K562 (cell line): ENCODE data around the gene LUC7L3. TPM values are rescaled to one million over a fixed set of nuclear protein-coding genes. Genes with fewer than 3 reads are reported as not detected.

Experiments used
- BHLHE40 ChIP-seq: IDR thresholded peaks from 2 replicates; pipeline ENCODE4 v1.6.1; 2011; ENCODE audit warnings: low read length, improper control_type of control experiment
- CEBPB ChIP-seq: fragments of 450-650 bp; IDR thresholded peaks from 2 replicates; pipeline ENCODE4 v1.6.1; 2016; ENCODE audit warnings: missing genetic modification characterization, missing compliant biosample characterization
- DPF2 ChIP-seq: fragments of 450-650 bp; IDR thresholded peaks from 2 replicates; pipeline ENCODE4 v1.6.1; 2016
- EP400 ChIP-seq: fragments of 450-650 bp; IDR thresholded peaks from 2 replicates; pipeline ENCODE4 v1.6.1; 2017; ENCODE audit warnings: antibody characterized with exemption, mild to moderate bottlenecking, moderate library complexity
- NCOR1 ChIP-seq: fragments of 450-650 bp; IDR thresholded peaks from 2 replicates; pipeline ENCODE4 v1.6.1; 2016; ENCODE audit warnings: mild to moderate bottlenecking, moderate library complexity
- RNF219 ChIP-seq: fragments of 250-450 bp; sonication (Bioruptor Pico); IDR thresholded peaks from 2 replicates; pipeline ENCODE4 v1.5.0; 2022; ENCODE audit warnings: mild to moderate bottlenecking
- STAT5A ChIP-seq: IDR thresholded peaks from 2 replicates; pipeline ENCODE4 v1.6.1; 2012; ENCODE audit warnings: low read length, inconsistent platforms, borderline replicate concordance
- ZNF3 ChIP-seq: fragments of 250-450 bp; sonication (Bioruptor Pico); IDR thresholded peaks from 2 replicates; pipeline ENCODE4 v1.5.0; 2021; ENCODE audit warnings: mild to moderate bottlenecking, moderate library complexity
- polyA plus RNA-seq, 8 experiments: library from polyadenylated mRNA; depleted of rRNA in 4 of 8; stranded (reverse) in 5 of 8; unstranded in 3 of 8; fragments of >200 nt; fragmentation: Nextera tagmentation in 2 of 8; fragmentation: Illumina TruSeq in 1 of 8; extraction: Ambion mirVana in 2 of 8; extraction: Trizol in 1 of 8; gene quantifications; 2 replicates each; pipeline versions ENCODE4 v1.2.1 to v1.2.3, GENCODE V29; 2011 to 2014; ENCODE audit warnings: inconsistent platforms in 1 of 8, missing spikeins in 1 of 8
- total RNA-seq, 7 experiments: library from RNA; depleted of rRNA in 6 of 7; stranded (reverse); fragments of >200 nt in 6 of 7; fragmentation: Illumina TruSeq in 2 of 7; extraction: Trizol in 2 of 7; gene quantifications; 2 replicates each; pipeline versions ENCODE4 v1.2.1 to v1.2.3, GENCODE V29; 2011 to 2021; ENCODE audit warnings: low replicate concordance in 1 of 7
- TF ChIP-seq, protein P1 (sequence below): sonication (generic); formaldehyde crosslinking; IDR thresholded peaks from 2 replicates; pipeline ENCODE4 v1.8.0; 2023; ENCODE audit warnings: mild to moderate bottlenecking, missing genetic modification reagents

Gene LUC7L3
- total and polyA plus RNA-seq, 9 of the 15 experiments (the other 6 are each of a cell fraction or from before 2014, with no cell fraction given): 80.8 to 284 (median 127) TPM

GRCh38 chr17:50721194-50722010, 2.0 kb downstream of the LUC7L3 start (continued):
- TF ChIP-seq, protein P1, sequence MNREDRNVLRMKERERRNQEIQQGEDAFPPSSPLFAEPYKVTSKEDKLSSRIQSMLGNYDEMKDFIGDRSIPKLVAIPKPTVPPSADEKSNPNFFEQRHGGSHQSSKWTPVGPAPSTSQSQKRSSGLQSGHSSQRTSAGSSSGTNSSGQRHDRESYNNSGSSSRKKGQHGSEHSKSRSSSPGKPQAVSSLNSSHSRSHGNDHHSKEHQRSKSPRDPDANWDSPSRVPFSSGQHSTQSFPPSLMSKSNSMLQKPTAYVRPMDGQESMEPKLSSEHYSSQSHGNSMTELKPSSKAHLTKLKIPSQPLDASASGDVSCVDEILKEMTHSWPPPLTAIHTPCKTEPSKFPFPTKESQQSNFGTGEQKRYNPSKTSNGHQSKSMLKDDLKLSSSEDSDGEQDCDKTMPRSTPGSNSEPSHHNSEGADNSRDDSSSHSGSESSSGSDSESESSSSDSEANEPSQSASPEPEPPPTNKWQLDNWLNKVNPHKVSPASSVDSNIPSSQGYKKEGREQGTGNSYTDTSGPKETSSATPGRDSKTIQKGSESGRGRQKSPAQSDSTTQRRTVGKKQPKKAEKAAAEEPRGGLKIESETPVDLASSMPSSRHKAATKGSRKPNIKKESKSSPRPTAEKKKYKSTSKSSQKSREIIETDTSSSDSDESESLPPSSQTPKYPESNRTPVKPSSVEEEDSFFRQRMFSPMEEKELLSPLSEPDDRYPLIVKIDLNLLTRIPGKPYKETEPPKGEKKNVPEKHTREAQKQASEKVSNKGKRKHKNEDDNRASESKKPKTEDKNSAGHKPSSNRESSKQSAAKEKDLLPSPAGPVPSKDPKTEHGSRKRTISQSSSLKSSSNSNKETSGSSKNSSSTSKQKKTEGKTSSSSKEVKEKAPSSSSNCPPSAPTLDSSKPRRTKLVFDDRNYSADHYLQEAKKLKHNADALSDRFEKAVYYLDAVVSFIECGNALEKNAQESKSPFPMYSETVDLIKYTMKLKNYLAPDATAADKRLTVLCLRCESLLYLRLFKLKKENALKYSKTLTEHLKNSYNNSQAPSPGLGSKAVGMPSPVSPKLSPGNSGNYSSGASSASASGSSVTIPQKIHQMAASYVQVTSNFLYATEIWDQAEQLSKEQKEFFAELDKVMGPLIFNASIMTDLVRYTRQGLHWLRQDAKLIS (CRISPR knock-in tag): peak; percentile 33; the same call in 1 of the 2 replicates
- peak; percentile 36 for TF ChIP-seq CEBPB (tag)
- TF ChIP-seq RNF219 (CRISPR knock-in tag): no peak
- no peak for TF ChIP-seq ZNF3 (CRISPR knock-in tag)
- TF ChIP-seq BHLHE40: peak; percentile 34; the same call in 1 of the 2 replicates
- peak; percentile 41; the same call in 1 of the 2 replicates for TF ChIP-seq NCOR1
- TF ChIP-seq DPF2: peak; percentile 54
- TF ChIP-seq EP400: peak; percentile 63; the same call in 1 of the 2 replicates
- peak; percentile 21; the same call in 1 of the 2 replicates for TF ChIP-seq STAT5A
- TF ChIP-seq, all 486 proteins: peak for 32
